MM.1S (cell line): ENCODE results near the gene BCL11B.

Experiments
- EZH2 ChIP-seq: fragments of 300-600 bp; sonication (generic); optimal IDR thresholded peaks from 2 replicates; pipeline ENCODE3; 2017; ENCODE audit warnings: low read depth, mild to moderate bottlenecking, antibody characterized with exemption, low read length, mixed read lengths
- TF ChIP-seq, protein P1 (sequence below): fragments of 300-600 bp; sonication (generic); IDR thresholded peaks from 2 replicates; pipeline ENCODE4 v1.5.1; 2016; ENCODE audit warnings: antibody characterized with exemption, low read length, mixed read lengths

DNA sequence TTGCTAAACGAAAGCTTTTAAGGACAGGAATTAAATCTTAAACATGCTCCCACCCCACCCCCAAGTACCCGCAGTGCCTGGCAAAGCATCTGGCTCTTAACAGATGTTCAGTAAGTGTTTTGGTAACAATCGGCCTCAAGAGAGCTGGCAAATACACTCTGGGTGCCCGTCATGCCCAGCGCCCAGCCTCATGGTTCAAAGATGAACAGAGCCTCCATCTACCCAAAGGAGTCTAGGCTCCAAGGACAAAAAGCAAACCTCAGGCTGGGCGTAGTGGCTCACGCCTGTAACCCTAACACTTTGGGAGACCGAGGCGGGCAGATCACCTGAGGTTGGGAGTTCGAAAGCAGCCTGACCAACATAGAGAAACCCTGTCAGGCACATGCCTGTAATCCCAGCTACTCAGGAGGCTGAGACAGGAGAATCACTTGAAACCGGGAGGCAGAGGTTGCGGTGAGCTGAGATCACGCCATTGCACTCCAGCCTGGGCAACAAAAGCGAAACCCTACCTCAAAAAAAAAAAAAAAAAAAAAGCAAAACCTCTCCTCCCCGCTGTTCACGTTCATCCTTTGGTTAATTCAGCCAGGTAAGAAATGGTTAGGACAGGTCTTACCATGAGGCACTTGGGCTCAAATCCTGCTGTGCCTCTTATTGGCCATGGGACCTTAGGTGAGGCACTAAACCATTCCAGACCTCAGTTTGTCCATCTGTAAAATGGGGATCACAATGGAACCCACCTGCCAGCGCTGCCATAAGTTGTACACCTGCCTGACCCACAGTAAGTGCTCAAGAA is 151.3 kb downstream of the BCL11B start:
- TF ChIP-seq, protein P1, sequence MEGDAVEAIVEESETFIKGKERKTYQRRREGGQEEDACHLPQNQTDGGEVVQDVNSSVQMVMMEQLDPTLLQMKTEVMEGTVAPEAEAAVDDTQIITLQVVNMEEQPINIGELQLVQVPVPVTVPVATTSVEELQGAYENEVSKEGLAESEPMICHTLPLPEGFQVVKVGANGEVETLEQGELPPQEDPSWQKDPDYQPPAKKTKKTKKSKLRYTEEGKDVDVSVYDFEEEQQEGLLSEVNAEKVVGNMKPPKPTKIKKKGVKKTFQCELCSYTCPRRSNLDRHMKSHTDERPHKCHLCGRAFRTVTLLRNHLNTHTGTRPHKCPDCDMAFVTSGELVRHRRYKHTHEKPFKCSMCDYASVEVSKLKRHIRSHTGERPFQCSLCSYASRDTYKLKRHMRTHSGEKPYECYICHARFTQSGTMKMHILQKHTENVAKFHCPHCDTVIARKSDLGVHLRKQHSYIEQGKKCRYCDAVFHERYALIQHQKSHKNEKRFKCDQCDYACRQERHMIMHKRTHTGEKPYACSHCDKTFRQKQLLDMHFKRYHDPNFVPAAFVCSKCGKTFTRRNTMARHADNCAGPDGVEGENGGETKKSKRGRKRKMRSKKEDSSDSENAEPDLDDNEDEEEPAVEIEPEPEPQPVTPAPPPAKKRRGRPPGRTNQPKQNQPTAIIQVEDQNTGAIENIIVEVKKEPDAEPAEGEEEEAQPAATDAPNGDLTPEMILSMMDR: no peak
- no peak for TF ChIP-seq EZH2
